COLO668 (cell line): ENCODE measurements around the gene LOXHD1.
A peak's percentile ranks its signal among the peaks of the same experiment; 100 is the strongest.

Source experiments
- DNase-seq: peaks from one replicate; lab custom pipeline; 2025; ENCODE audit not compliant: unreplicated experiment; lab: John Stamatoyannopoulos, UW

The LOXHD1 gene

GRCh38 chr18:46547520-46547919 lies 109.5 kb downstream of the LOXHD1 start:
- no peak for DNase-seq

GRCh38 chr18:46546111-46546640 lies 110.8 kb downstream of the LOXHD1 start:
- DNase-seq = no peak

GRCh38 chr18:46542545-46542944 lies 114.5 kb downstream of the LOXHD1 start:
- no peak for DNase-seq

GRCh38 chr18:46541626-46542189 lies 115.3 kb downstream of the LOXHD1 start:
- no peak for DNase-seq

GRCh38 chr18:46538376-46538775 lies 118.6 kb downstream of the LOXHD1 start:
- DNase-seq = no peak

- DNase-seq = no peak
Measured at GRCh38 chr18:46536215-46536874, 120.7 kb downstream of the LOXHD1 start.

- DNase-seq = no peak
Measured at GRCh38 chr18:46531482-46531881, 125.5 kb downstream of the LOXHD1 start.

- no peak for DNase-seq
Measured at GRCh38 chr18:46528037-46528436, 129.0 kb downstream of the LOXHD1 start.

- no peak for DNase-seq
Measured at GRCh38 chr18:46519870-46520269, 137.2 kb downstream of the LOXHD1 start.

GRCh38 chr18:46518438-46518837 lies 138.6 kb downstream of the LOXHD1 start:
- peak; percentile 50 for DNase-seq

- no peak for DNase-seq
Measured at GRCh38 chr18:46516555-46516954, 140.5 kb downstream of the LOXHD1 start.

GRCh38 chr18:46510386-46510785 lies 146.6 kb downstream of the LOXHD1 start:
- no peak for DNase-seq

GRCh38 chr18:46509530-46509929 lies 147.5 kb downstream of the LOXHD1 start:
- DNase-seq = no peak

GRCh38 chr18:46506974-46507586 lies 149.9 kb downstream of the LOXHD1 start:
- DNase-seq = no peak

GRCh38 chr18:46502444-46502843 lies 154.6 kb downstream of the LOXHD1 start:
- DNase-seq = no peak

- DNase-seq = no peak
Measured at GRCh38 chr18:46497129-46497528, 159.9 kb downstream of the LOXHD1 start.

- DNase-seq = no peak
Measured at GRCh38 chr18:46488471-46489213, 168.4 kb downstream of the LOXHD1 start.

GRCh38 chr18:46485675-46486194 lies 171.3 kb downstream of the LOXHD1 start:
- no peak for DNase-seq

GRCh38 chr18:46484971-46485370 lies 172.0 kb downstream of the LOXHD1 start:
- DNase-seq = no peak

GRCh38 chr18:46482831-46483230 lies 174.2 kb downstream of the LOXHD1 start:
- no peak for DNase-seq

- no peak for DNase-seq
Measured at GRCh38 chr18:46481847-46482245, 175.2 kb downstream of the LOXHD1 start.
